Measurements from ENCODE around the gene POLR2M.

DNA sequence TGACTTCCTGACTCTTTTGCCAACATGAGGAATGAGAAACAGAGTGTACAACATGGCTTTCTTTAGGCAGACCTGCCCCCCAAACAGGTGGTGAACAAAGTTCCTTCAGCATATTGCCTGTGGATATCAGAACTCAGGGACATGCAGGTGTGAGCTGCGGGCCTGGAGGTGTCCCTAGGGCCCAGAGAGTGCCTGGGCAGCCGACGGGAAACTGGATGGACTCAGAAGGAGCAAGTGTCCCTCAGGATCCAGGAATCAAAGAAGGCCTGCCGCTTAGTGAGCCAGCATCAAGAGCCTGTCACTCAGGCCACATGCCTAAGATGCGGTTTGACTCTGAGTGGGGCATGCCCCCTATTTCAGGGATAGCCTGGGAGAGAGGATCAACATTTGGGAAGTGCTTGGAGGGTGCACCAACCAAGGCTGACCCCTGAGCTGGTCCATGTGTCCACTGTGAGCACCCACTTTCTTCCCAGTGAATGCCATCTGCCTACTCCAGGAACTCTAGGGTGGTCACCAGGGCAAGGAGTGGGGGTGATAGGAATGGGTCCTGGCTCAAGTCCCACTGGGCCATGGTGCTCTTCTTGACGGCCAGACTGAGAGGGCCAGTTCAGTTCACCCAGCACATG lies 16.1 kb upstream of the POLR2M start:
- TF ChIP-seq, protein P1, sequence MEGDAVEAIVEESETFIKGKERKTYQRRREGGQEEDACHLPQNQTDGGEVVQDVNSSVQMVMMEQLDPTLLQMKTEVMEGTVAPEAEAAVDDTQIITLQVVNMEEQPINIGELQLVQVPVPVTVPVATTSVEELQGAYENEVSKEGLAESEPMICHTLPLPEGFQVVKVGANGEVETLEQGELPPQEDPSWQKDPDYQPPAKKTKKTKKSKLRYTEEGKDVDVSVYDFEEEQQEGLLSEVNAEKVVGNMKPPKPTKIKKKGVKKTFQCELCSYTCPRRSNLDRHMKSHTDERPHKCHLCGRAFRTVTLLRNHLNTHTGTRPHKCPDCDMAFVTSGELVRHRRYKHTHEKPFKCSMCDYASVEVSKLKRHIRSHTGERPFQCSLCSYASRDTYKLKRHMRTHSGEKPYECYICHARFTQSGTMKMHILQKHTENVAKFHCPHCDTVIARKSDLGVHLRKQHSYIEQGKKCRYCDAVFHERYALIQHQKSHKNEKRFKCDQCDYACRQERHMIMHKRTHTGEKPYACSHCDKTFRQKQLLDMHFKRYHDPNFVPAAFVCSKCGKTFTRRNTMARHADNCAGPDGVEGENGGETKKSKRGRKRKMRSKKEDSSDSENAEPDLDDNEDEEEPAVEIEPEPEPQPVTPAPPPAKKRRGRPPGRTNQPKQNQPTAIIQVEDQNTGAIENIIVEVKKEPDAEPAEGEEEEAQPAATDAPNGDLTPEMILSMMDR (IDR thresholded peaks at IDR 0.05; ENCODE audit: low read depth, low read length, missing input control): no peak
- TF ChIP-seq HNF4G (IDR thresholded peaks at IDR 0.05) (no peak), GABPA (IDR thresholded peaks at IDR 0.05 in 1 of 2, conservative IDR thresholded peaks at IDR 0.05 in 1 of 2) (no peak), YY1 (IDR thresholded peaks at IDR 0.05) (no peak), TAF1 (conservative IDR thresholded peaks at IDR 0.05) (no peak), EGR1 (IDR thresholded peaks at IDR 0.05; ENCODE audit: low read depth in 2 of 2) (no peak)
- TF ChIP-seq, protein P2, sequence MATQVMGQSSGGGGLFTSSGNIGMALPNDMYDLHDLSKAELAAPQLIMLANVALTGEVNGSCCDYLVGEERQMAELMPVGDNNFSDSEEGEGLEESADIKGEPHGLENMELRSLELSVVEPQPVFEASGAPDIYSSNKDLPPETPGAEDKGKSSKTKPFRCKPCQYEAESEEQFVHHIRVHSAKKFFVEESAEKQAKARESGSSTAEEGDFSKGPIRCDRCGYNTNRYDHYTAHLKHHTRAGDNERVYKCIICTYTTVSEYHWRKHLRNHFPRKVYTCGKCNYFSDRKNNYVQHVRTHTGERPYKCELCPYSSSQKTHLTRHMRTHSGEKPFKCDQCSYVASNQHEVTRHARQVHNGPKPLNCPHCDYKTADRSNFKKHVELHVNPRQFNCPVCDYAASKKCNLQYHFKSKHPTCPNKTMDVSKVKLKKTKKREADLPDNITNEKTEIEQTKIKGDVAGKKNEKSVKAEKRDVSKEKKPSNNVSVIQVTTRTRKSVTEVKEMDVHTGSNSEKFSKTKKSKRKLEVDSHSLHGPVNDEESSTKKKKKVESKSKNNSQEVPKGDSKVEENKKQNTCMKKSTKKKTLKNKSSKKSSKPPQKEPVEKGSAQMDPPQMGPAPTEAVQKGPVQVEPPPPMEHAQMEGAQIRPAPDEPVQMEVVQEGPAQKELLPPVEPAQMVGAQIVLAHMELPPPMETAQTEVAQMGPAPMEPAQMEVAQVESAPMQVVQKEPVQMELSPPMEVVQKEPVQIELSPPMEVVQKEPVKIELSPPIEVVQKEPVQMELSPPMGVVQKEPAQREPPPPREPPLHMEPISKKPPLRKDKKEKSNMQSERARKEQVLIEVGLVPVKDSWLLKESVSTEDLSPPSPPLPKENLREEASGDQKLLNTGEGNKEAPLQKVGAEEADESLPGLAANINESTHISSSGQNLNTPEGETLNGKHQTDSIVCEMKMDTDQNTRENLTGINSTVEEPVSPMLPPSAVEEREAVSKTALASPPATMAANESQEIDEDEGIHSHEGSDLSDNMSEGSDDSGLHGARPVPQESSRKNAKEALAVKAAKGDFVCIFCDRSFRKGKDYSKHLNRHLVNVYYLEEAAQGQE (IDR thresholded peaks at IDR 0.05): no peak
- TF ChIP-seq, protein P3, sequence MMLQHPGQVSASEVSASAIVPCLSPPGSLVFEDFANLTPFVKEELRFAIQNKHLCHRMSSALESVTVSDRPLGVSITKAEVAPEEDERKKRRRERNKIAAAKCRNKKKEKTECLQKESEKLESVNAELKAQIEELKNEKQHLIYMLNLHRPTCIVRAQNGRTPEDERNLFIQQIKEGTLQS (IDR thresholded peaks at IDR 0.05): no peak
- TF ChIP-seq, protein P4, sequence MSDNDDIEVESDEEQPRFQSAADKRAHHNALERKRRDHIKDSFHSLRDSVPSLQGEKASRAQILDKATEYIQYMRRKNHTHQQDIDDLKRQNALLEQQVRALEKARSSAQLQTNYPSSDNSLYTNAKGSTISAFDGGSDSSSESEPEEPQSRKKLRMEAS (IDR thresholded peaks at IDR 0.05): no peak
- TF ChIP-seq, protein P5, sequence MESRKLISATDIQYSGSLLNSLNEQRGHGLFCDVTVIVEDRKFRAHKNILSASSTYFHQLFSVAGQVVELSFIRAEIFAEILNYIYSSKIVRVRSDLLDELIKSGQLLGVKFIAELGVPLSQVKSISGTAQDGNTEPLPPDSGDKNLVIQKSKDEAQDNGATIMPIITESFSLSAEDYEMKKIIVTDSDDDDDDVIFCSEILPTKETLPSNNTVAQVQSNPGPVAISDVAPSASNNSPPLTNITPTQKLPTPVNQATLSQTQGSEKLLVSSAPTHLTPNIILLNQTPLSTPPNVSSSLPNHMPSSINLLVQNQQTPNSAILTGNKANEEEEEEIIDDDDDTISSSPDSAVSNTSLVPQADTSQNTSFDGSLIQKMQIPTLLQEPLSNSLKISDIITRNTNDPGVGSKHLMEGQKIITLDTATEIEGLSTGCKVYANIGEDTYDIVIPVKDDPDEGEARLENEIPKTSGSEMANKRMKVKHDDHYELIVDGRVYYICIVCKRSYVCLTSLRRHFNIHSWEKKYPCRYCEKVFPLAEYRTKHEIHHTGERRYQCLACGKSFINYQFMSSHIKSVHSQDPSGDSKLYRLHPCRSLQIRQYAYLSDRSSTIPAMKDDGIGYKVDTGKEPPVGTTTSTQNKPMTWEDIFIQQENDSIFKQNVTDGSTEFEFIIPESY (IDR thresholded peaks at IDR 0.05): no peak
